DND-41 (cell line): Measurements from ENCODE around the gene ZHX3.

Source experiments
- ATAC-seq: fragments of 200-7000 bp; cut with Tn5 transposase; 3 replicates; pipeline ENCODE4 v1.9.1; 2021; ENCODE audit warnings: low read depth; ENCODE audit not compliant: insufficient read depth
- DNase-seq: peaks from one replicate; pipeline ENCODE4 v3.0.0-alpha.2; 2020
- H2AFZ ChIP-seq: 2 replicates; pipeline ENCODE4 v1.6.0; 2012; ENCODE audit warnings: low read depth, low read length
- H3K27ac ChIP-seq: 2 replicates; pipeline ENCODE4 v1.5.1; 2012; ENCODE audit warnings: low read length, inconsistent platforms
- H3K27me3 ChIP-seq: fragments of 200-600 bp; sonication (generic); 2 replicates; pipeline ENCODE4 v1.6.0; 2012; ENCODE audit warnings: low read length, mild to moderate bottlenecking, inconsistent platforms; ENCODE audit not compliant: insufficient read depth, poor library complexity
- H3K36me3 ChIP-seq: 2 replicates; pipeline ENCODE4 v1.5.1; 2012; ENCODE audit warnings: low read length, inconsistent platforms; ENCODE audit not compliant: insufficient read depth
- H3K4me1 ChIP-seq: 2 replicates; pipeline ENCODE4 v1.5.1; 2012; ENCODE audit warnings: mild to moderate bottlenecking, low read length; ENCODE audit not compliant: insufficient read depth
- H3K4me2 ChIP-seq: 2 replicates; pipeline ENCODE4 v1.6.0; 2012; ENCODE audit warnings: mild to moderate bottlenecking, moderate library complexity, low read length, inconsistent platforms; ENCODE audit not compliant: insufficient read depth
- H3K4me3 ChIP-seq, 2 experiments: fragments of 200-600 bp in 1 of 2; shearing (Covaris generic) in 1 of 2; 2 replicates each; pipeline ENCODE4 v1.5.1; 2012 to 2016; ENCODE audit warnings: inconsistent platforms in 2 of 2, low read length in 2 of 2, mild to moderate bottlenecking in 2 of 2, low read depth in 1 of 2, moderate library complexity in 1 of 2
- H3K79me2 ChIP-seq: 2 replicates; pipeline ENCODE4 v1.6.0; 2012; ENCODE audit warnings: low read length, inconsistent platforms; ENCODE audit not compliant: insufficient read depth
- H3K9ac ChIP-seq: 2 replicates; pipeline ENCODE4 v1.6.0; 2012; ENCODE audit warnings: low read depth, mild to moderate bottlenecking, inconsistent platforms, low read length, moderate library complexity
- H3K9me3 ChIP-seq: 2 replicates; pipeline ENCODE4 v1.5.1; 2012; ENCODE audit warnings: low read length, moderate library complexity, mild to moderate bottlenecking, inconsistent platforms; ENCODE audit not compliant: insufficient read depth, severe bottlenecking
- H4K20me1 ChIP-seq: 2 replicates; pipeline ENCODE4 v1.6.0; 2012; ENCODE audit warnings: low read length; ENCODE audit not compliant: insufficient read depth
- CTCF ChIP-seq: IDR thresholded peaks from 2 replicates; pipeline ENCODE4 v1.5.1; 2012; ENCODE audit warnings: borderline replicate concordance, low read length, moderate library complexity, mild to moderate bottlenecking; ENCODE audit not compliant: poor library complexity, severe bottlenecking; ENCODE audit errors: extremely low read depth
- EZH2 ChIP-seq: IDR thresholded peaks from 3 replicates; pipeline ENCODE4 v1.6.1; 2012; ENCODE audit warnings: borderline replicate concordance, low read depth, mild to moderate bottlenecking, moderate library complexity, low read length, inconsistent platforms; ENCODE audit not compliant: severe bottlenecking

ZHX3 gene

GRCh38 chr20:41234546-41234945, 83.0 kb downstream of the ZHX3 start:
- no peaks in the 10 kb centered on the region for H3K27me3 ChIP-seq
- no peaks in the 10 kb centered on the region for H3K4me1 ChIP-seq
- H2AFZ ChIP-seq: no peak overlapping the region
- no peak overlapping the region for H3K27ac ChIP-seq
- TF ChIP-seq CTCF (no peak), EZH2 (no peak)
- ATAC-seq (no peak), DNase-seq (no peak)
- H3K4me2 ChIP-seq: no peak overlapping the region
- H3K4me3 ChIP-seq: no peak overlapping the region
- no peaks in the 10 kb centered on the region for H3K36me3 ChIP-seq
- no peaks in the 10 kb centered on the region for H3K79me2 ChIP-seq
- H4K20me1 ChIP-seq: no peaks in the 10 kb centered on the region; the same call in 1 of the 2 replicates
- H3K9me3 ChIP-seq: no peaks in the 10 kb centered on the region
- H3K9ac ChIP-seq: no peak overlapping the region

GRCh38 chr20:41234041-41234440, 83.5 kb downstream of the ZHX3 start:
- no peak overlapping the region for H3K27ac ChIP-seq
- no peak for DNase-seq
- no peaks in the 10 kb centered on the region; the same call in 1 of the 2 replicates for H4K20me1 ChIP-seq
- H3K4me2 ChIP-seq: no peak overlapping the region
- no peak overlapping the region for H3K4me3 ChIP-seq
- H3K36me3 ChIP-seq: no peaks in the 10 kb centered on the region
- no peak overlapping the region for H3K9ac ChIP-seq
- TF ChIP-seq CTCF: no peak
- TF ChIP-seq EZH2: no peak
- H3K9me3 ChIP-seq: no peaks in the 10 kb centered on the region
- H3K27me3 ChIP-seq: no peaks in the 10 kb centered on the region
- no peaks in the 10 kb centered on the region for H3K79me2 ChIP-seq
- H3K4me1 ChIP-seq: no peaks in the 10 kb centered on the region
- no peak overlapping the region for H2AFZ ChIP-seq
- ATAC-seq: no peak

DNA sequence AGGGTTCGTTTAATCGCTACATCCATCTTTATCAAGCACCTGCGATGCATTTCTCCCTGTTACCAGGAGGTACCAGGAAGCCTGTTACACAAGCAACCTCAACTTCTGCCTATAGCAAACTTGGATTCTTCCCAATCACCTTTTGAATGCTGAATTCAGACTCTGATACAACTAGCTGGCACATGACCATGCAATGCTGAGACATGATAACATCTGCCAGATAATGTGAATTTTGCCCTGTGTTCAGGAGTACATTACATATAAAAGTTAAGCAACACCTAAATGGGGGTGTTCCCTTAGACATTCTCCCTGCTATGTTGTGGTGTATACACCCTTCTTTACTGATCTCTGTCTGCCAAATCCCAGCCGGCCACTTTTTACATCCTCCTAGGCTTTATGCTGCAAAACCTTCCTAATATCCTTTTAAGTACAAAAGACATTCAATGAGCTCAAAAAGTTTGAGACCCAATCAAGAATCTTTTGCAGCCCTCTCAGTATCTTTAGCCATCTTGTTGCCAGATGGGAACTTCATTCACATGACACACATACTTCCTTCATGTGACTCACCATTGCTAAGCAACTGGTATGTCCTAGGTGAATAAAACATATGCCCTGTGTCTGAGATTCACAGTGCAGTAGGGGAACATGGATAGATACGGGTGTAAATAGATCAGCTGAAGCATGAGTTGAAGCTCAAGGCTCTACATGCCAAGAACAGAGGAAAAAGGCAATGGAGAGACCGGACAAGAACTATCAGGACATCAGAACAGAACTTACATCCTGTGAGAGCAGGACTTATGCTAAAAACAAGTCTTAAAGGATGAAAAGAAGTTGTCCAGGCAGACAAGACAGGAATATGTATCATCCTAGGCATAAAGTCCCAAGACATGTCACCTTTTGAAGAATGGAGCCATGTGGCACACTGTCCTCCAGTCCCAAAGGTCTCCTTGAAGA, 84.3 kb downstream of the ZHX3 start:
- H3K27ac ChIP-seq: no peak overlapping the region
- H3K4me3 ChIP-seq: no peak overlapping the region
- no peaks in the 10 kb centered on the region for H3K27me3 ChIP-seq
- H3K9me3 ChIP-seq: no peaks in the 10 kb centered on the region
- H3K4me2 ChIP-seq: no peak overlapping the region
- no peak for TF ChIP-seq CTCF
- no peak for TF ChIP-seq EZH2
- no peaks in the 10 kb centered on the region for H3K79me2 ChIP-seq
- H4K20me1 ChIP-seq: no peaks in the 10 kb centered on the region; the same call in 1 of the 2 replicates
- H3K4me1 ChIP-seq: no peaks in the 10 kb centered on the region
- no peaks in the 10 kb centered on the region for H3K36me3 ChIP-seq
- H2AFZ ChIP-seq: no peak overlapping the region
- no peak overlapping the region for H3K9ac ChIP-seq
- ATAC-seq (no peak), DNase-seq (no peak)
